Measurements from ENCODE around the gene RIPK1. TPM values are rescaled to one million over a fixed set of nuclear protein-coding genes. Genes with fewer than 3 reads are reported as not detected.
"Not testable (repeated sequence)": the region's sequence is repeated elsewhere in the genome, so short reads cannot be mapped to it uniquely, and the experiment has no call there.

Gene RIPK1
- total RNA-seq, 2 donors from 2014 or later, result 21.9 to 23.6 TPM

DNA sequence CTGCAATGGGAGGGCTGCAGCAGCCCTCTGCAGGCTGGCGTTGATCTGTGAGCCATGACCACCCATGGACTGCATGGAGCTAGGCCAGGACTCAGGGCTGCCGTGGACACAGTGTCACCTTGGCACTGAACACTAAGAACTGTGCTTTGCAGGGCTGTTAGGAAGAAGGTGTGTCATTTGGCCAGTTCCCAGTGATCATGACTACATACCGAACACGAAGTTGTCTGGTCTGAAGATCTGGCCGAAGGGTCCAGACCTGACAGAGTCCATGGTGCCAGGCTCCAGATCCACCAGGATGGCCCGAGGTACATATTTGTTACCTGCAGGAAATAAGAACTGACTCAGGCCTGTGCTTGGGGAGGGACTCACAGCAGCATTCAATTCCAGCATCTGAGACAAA, 87.1 kb downstream of the RIPK1 start:
- Mint-ChIP-seq H3K4me1 (ENCODE audit: low read depth) (peaks cover 14% of the 10 kb centered on the region), H3K4me3 (peak overlapping the region in 1 of 2 donors; percentile 20), H3K27me3 (ENCODE audit: low read depth) (peaks cover 21% of the 10 kb centered on the region)
- H3K9me3 Mint-ChIP-seq; DNase-seq; H3K27ac Mint-ChIP-seq; H3K36me3 Mint-ChIP-seq (ENCODE audit: insufficient read depth in 2 of 2); ATAC-seq (replicated peaks in 1 of 2): not testable (repeated sequence)

GRCh38 chr6:3156184-3157130, 88.2 kb downstream of the RIPK1 start:
- peak overlapping the region; percentile 85 to 95 for H3K4me3 Mint-ChIP-seq
- peak; percentile 26 to 27 for DNase-seq
- not testable (repeated sequence) for H3K9me3 Mint-ChIP-seq; H3K36me3 Mint-ChIP-seq (ENCODE audit: insufficient read depth in 2 of 2)
- H3K27ac Mint-ChIP-seq, result peak overlapping the region; percentile 93
- peak; percentile 18 to 24 for ATAC-seq (replicated peaks in 1 of 2)
- H3K27me3 Mint-ChIP-seq (ENCODE audit: low read depth), result peaks cover 25% of the 10 kb centered on the region
- H3K4me1 Mint-ChIP-seq (ENCODE audit: low read depth), result peaks cover 15% of the 10 kb centered on the region

- Mint-ChIP-seq H3K4me3 (peak within 1 kb of the TSS; percentile 85 to 95), H3K27ac (peak within 1 kb of the TSS; percentile 93), H3K36me3 (ENCODE audit: insufficient read depth in 2 of 2) (peaks cover 5 to 6% of the 10 kb centered on the region in 2 donors), H3K9me3 (no peaks in the 10 kb centered on the region), H3K27me3 (ENCODE audit: low read depth) (peaks cover 34% of the 10 kb centered on the region), H3K4me1 (ENCODE audit: low read depth) (peaks cover 19% of the 10 kb centered on the region)
- ATAC-seq (replicated peaks in 1 of 2), result peak; percentile 81 to 84
- DNase-seq, result peak; percentile 86 to 93
These were observed 89.0 kb downstream of the RIPK1 start, which contains the start of gene TUBB2A for GRCh38 chr6:3157131-3157933. Gene TUBB2A (minus strand): TSS chr6:3157544. CDS start chr6:3157463, 81 bp downstream.

DNA sequence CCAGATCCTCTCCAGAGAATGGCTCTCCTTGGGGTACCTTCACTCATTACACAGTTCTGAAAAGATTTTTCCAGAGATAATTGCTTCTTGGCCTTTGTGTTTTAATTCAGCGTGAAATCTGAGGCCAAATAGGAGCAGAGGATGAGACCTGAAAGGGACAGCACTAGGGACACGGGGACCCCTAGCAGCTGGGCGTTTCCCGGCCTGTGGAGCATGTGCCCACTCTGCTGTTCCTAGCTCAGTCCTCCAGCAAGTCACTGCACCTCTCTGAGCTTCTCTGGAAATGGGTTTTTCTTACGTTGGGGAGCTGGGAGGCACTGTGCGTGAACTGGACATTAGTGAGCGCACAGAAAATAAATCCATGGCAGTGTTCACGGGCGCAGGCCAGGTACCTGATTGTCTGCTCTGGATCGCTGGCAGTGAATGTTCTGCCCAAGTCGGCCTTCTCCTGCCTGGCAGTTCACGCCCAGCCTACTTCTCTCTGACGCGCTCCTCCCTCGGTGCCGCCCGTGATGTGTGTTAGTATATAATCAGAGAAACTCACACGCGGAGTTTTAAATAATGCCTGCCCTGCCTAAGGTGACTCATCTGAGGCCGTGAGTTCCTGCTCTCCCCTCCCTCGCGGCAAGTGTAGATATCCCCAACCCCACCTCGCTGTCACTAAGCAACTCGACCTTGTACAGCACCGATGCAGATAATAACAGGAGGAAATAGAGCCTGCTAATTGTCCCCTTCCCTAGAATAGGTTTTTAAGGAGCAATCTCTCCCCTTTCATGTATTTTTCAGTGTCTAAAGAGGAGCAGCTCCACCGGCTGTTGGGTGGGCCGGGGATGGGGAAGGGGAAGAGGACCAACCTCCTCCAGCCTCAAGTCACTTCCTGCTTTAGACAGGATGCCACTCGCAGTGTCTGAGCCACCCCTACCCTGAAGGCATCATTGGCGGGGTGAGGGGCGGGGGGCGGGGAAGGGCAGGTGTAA, 91.8 kb downstream of the RIPK1 start:
- Mint-ChIP-seq H3K27ac (no peak overlapping the region), H3K9me3 (no peaks in the 10 kb centered on the region), H3K4me1 (ENCODE audit: low read depth) (peaks cover 31% of the 10 kb centered on the region), H3K36me3 (ENCODE audit: insufficient read depth in 2 of 2) (peaks cover 6 to 7% of the 10 kb centered on the region in 2 donors), H3K4me3 (peak overlapping the region in 1 of 2 donors; percentile 13), H3K27me3 (ENCODE audit: low read depth) (peaks cover 37% of the 10 kb centered on the region)
- DNase-seq (peak; percentile 42 to 44), ATAC-seq (replicated peaks in 1 of 2) (peak in 1 of 2 donors; percentile 21)

GRCh38 chr6:3162067-3162497, 93.8 kb downstream of the RIPK1 start:
- no peaks in the 10 kb centered on the region for H3K9me3 Mint-ChIP-seq
- H3K4me1 Mint-ChIP-seq (ENCODE audit: low read depth), result peaks cover 25% of the 10 kb centered on the region
- H3K27me3 Mint-ChIP-seq (ENCODE audit: low read depth), result peaks cover 28% of the 10 kb centered on the region
- ATAC-seq (replicated peaks in 1 of 2), result no peak
- H3K27ac Mint-ChIP-seq, result no peak overlapping the region
- peak overlapping the region; percentile 73 to 89 for H3K4me3 Mint-ChIP-seq
- peaks cover 6 to 7% of the 10 kb centered on the region in 2 donors for H3K36me3 Mint-ChIP-seq (ENCODE audit: insufficient read depth in 2 of 2)
- DNase-seq, result no peak

DNA sequence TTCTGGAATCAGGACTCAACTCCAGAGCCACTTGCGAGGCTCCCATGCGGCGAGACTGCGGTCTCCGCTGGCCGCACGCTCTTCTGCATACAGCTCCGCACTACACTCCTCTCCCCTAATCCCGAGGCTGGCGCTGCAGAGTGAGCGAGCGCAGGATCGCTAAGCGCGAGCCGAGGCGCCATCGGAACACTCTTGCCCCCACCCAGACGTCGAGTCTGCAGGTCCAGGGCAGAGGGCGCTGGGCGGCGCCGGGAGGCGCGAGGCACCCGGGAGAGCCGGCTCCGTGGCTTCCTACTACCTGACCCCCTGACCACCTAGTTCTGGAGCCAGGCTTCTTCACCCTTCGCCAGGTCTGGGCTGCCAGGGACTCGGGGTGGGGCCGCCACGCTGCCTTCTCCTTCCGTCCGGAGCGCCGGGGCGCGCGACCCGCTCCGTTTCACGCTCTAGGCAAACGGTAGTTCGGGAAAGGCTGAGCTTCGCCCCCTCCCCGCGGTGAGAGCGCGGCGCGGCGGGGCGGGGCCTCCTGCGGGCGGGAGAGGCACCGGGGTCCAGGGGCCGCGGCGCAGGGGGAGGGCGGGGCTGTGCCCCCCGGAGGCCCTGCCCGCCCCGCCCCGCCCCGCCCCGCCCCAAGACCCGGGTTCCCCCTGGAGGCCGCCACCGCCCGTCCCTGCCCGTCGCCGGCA, 94.4 kb downstream of the RIPK1 start:
- no peaks in the 10 kb centered on the region for H3K9me3 Mint-ChIP-seq
- H3K27me3 Mint-ChIP-seq (ENCODE audit: low read depth), result peaks cover 35% of the 10 kb centered on the region
- H3K27ac Mint-ChIP-seq, result no peak overlapping the region
- H3K4me3 Mint-ChIP-seq, result peak overlapping the region; percentile 74 to 89
- DNase-seq, result peak; percentile 64 to 69
- peaks cover 6 to 7% of the 10 kb centered on the region in 2 donors for H3K36me3 Mint-ChIP-seq (ENCODE audit: insufficient read depth in 2 of 2)
- peaks cover 25% of the 10 kb centered on the region for H3K4me1 Mint-ChIP-seq (ENCODE audit: low read depth)
- ATAC-seq (replicated peaks in 1 of 2), result peak; percentile 81 to 82

DNA sequence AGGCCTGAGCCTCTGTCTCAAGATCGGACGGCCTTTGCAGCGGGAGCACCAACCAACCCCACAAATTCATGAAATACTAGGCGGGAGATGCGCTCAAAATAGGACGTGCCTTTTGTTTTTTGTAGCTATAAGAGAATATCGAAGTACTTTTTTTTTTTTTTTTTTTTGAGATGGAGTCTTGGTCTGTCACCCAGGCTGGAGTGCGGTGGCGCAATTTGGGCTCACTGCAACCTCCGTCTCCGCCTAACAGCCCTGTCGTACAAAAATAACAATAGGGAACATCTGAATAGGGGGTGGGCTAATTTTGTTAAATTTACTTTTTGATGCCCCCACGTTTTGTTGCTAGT, 94.9 kb downstream of the RIPK1 start:
- DNase-seq (no peak), ATAC-seq (replicated peaks in 1 of 2) (peak; percentile 0 to 3)
- peaks cover 25% of the 10 kb centered on the region for H3K4me1 Mint-ChIP-seq (ENCODE audit: low read depth)
- peak overlapping the region; percentile 74 to 89 for H3K4me3 Mint-ChIP-seq
- no peak overlapping the region for H3K27ac Mint-ChIP-seq
- no peaks in the 10 kb centered on the region for H3K9me3 Mint-ChIP-seq
- H3K36me3 Mint-ChIP-seq (ENCODE audit: insufficient read depth in 2 of 2), result peaks cover 6 to 7% of the 10 kb centered on the region in 2 donors
- peaks cover 38% of the 10 kb centered on the region for H3K27me3 Mint-ChIP-seq (ENCODE audit: low read depth)

- peaks cover 25% of the 10 kb centered on the region for H3K4me1 Mint-ChIP-seq (ENCODE audit: low read depth)
These were observed 96.1 kb downstream of the RIPK1 start for GRCh38 chr6:3164388-3164787.

More at GRCh38 chr6:3164388-3164787, 96.1 kb downstream of the RIPK1 start:
- H3K36me3 Mint-ChIP-seq (ENCODE audit: insufficient read depth in 2 of 2), result peaks cover 6 to 7% of the 10 kb centered on the region in 2 donors
- no peak overlapping the region for H3K4me3 Mint-ChIP-seq
- DNase-seq, result no peak
- no peak for ATAC-seq (replicated peaks in 1 of 2)
- H3K9me3 Mint-ChIP-seq, result no peaks in the 10 kb centered on the region
- H3K27me3 Mint-ChIP-seq (ENCODE audit: low read depth), result peaks cover 38% of the 10 kb centered on the region
- H3K27ac Mint-ChIP-seq, result no peak overlapping the region

Other genes with a start within 250 kb of the RIPK1 start
- 100 to 1,000 TPM; 131 to 203 TPM for gene SERPINB1, start 226.6 kb upstream of the RIPK1 start, total RNA-seq
- 10 to 100 TPM; 70.7 to 96.1 TPM for gene SERPINB9, start 165.2 kb upstream of the RIPK1 start, total RNA-seq
- gene SERPINB6, start 96.9 kb upstream of the RIPK1 start, total RNA-seq, result 100 to 1,000 TPM in 1 of 2 donors, 10 to 100 TPM in 1; 64.9 to 114 TPM
- gene NQO2, start 68.6 kb upstream of the RIPK1 start, total RNA-seq, result 10 to 100 TPM; 32.7 to 47.3 TPM
- 10 to 100 TPM; 12.5 to 14.8 TPM for gene BPHL, start 50.2 kb downstream of the RIPK1 start, total RNA-seq
- gene TUBB2A, start 89.0 kb downstream of the RIPK1 start, total RNA-seq, result 1 to 10 TPM; 2.3 to 2.8 TPM
- gene TUBB2B, start 159.2 kb downstream of the RIPK1 start, total RNA-seq, result under 1 TPM in 1 of 2 donors, not detected in 1; 0.35 TPM
- 10 to 100 TPM; 21.8 to 29.1 TPM for gene PSMG4, start 190.5 kb downstream of the RIPK1 start, total RNA-seq